Stimulated activated CD4-positive, alpha-beta T cell treated with anti-CD3 and anti-CD28 coated beads, TNF-alpha, amount 100 ng/mL, for 1 hour (primary cell): ENCODE measurements around the gene HTR4.

Experiments used
- DNase-seq, 3 donors: peaks; one replicate each; pipeline ENCODE4 v3.0.0-alpha.2; 2020; ENCODE audit warnings: low read depth in 3 of 3, low spot score in 1 of 3

Gene HTR4

GRCh38 chr5:148438933-148439332 is 215.4 kb downstream of the HTR4 start:
- DNase-seq, result no peak

- DNase-seq, result no peak
Measured at GRCh38 chr5:148437249-148437648, 217.1 kb downstream of the HTR4 start.

GRCh38 chr5:148436029-148436428 is 218.3 kb downstream of the HTR4 start:
- no peak for DNase-seq

- no peak for DNase-seq
Measured at GRCh38 chr5:148433826-148434225, 220.5 kb downstream of the HTR4 start.
